Kasumi-1 (cell line): ENCODE measurements around the gene CERS5.

ENCODE experiments used
- DNase-seq, 2 experiments: peaks; one replicate each; lab custom pipeline; 2025; lab: John Stamatoyannopoulos, UW

CERS5 gene

DNA sequence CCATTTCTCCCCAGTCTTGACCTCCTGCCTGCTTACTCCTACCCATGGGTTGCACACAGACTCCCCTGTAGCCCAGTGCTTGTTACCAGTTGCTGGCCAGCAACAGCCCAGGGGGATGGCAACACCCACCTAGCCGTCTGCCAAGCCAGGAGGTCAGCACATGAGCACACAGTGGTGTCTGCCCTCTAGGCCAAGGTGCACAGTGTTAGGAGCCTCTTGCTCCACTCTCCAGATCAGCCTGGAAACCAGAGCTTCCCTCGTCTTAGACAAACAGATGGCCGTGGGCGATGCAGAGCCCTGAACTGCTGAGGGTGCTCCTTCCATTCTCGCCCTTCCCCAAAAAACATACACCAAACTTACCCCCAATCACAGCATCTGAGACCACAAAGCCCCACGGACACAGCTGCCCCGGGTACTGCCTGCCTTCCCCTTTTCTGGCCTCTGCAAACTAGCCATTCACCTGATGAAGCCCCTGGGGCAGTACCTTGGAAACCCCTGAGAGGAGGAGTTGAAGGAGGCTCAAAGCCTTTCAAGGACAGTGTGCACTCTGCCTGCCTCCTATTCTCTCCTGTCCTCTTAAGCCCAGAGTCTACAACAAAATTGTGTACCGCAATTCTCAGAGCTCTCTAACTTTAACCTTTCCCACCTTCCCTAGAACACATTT, 64.4 kb downstream of the CERS5 start:
- DNase-seq = no peak

DNA sequence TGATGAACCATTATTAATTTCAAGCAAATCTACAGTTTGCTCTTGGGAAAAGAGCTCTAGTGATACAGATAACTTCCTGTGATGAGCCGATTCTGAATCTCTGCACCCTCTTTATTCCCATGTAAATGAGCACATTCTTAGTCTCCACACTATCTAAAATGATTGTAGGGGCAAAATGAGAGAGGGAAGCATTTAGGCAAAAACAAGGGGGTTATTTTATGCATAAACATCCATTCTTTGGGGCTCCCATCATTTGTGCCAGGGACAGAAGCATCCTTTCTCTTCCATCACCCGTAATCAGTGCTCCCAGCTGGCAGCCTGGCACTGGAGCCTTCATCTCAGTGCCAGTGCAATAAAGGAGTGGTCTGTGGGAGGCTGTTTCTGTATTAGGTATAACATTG, 65.0 kb downstream of the CERS5 start:
- DNase-seq = no peak

DNA sequence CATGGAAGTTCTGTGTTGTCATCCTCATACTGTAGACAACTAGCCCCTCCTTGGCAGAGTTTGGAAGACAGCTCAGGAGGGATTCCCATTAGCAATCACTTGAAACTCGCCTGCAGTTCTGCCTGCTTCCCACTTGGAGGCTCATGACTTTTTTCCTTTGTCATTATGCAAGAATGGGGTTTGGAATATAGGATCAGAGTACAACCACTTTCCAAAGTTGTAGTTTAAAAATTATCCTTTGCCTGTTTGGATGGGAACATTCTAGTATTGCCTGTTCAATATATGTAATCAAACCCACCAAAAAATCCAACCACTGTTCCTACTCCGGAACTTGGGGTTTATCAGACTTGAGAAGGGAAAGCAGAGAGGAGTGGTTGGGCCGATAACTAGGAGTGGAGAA, 65.5 kb downstream of the CERS5 start:
- peak; percentile 12 to 45 for DNase-seq

DNA sequence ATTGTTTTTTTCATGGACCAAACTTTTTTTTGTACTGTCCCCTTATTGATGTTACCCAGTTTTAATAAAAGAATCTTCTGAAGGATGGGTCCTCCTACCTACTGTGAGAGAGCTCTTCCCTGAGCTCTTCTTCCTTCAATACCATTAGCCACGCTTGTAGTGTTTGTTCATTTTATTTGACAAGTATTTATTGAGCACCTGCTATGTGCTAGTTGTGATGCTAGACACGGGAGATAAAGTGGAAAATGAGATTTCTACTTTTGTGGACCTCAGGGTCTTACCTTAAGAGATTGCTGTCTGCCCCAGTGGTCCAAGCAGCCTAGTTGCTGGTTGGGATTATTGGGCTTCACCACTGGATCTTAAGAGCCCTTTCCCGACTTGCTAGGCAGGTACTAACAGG, 66.6 kb downstream of the CERS5 start:
- DNase-seq = no peak

DNA sequence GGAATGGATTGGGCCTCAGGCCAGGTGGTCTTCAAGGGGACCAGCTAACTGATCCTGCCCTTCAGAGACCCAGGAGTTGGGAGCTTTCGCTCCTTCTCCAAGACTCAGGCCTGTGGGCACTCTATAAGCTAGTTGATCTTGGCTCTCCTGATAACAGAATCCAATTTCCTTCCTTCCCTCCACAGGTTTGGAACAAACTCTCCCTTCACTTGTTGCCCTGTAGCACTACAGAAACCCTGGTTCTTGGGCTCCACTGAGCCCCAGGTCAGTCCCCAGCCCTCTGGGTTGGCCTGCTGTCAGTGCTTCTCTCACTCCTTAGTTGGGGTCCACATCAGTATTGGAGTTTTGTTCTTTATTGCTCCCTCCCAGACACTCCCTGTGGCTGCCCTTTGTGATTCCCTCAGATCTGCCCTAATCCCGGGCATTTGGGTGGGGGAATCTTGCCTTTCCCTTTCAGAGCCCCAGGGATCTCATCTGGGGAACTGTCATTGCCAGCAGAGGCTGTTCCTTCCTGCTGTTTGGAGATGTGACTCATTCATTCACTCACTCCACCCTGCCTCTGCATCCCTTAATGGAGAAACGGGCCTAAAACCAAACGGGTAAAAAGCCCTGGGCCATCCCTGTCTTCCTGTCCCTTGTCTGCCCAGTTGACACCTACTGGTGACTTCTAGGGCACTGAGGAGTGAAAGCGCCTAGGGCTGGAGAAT, 67.7 kb downstream of the CERS5 start:
- DNase-seq = no peak

DNA sequence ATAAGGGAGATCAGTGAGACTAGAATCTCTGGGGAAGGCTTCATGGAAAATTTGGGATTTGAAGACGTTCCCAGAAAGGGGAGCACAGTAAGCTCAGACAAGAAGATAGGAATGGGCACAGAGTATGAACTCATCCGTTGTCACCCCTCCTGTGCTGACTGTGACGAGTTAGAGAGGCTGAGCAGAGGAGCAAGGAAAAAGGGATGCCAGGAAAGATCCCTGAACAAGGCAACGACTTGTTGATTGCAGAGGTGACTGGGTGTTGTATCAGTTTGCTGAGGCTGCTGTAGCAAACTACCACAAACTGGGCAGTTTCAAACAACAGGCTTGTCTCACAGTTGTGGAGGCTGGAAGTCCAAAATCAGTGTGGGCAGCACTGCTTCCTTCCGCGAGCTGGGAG, 69.2 kb downstream of the CERS5 start:
- no peak for DNase-seq

DNA sequence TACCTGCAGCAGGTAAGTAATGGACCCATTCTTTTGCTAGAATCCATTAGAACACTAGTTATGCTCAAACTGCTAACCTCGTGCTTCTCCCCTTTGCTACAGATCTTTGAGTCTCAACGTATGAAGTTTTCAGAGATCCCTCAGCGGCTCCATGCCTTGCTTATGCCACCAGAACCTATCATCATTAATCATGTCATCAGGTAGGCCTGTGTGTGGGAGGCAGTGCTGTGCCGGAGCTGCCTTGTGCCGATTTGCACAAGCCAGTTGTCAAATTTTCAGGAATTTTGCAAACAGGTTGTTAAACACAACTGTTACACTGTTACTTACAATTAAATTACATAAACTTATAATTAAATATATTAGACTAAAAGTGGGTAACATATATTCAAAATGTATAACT, 76.8 kb downstream of the CERS5 start:
- no peak for DNase-seq

DNA sequence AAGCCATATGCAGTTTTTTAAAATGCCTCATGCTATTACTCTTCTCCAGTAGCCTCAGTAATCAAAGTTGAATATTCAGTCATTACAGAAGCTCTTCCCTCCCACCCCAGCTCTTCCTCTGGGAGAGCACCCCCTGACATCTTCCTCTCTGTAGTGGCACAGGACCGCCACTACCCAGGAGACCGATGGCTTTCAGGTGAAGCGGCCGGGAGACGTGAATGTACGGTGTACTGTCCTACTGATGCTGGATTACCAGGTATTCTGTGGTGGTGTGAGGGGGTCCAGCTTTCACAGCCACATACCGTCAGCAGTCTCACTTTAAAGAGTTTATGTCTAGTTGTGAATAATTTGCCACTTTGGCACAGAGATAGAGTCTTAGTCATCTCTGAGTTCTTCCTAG, 77.4 kb downstream of the CERS5 start:
- DNase-seq = no peak

DNA sequence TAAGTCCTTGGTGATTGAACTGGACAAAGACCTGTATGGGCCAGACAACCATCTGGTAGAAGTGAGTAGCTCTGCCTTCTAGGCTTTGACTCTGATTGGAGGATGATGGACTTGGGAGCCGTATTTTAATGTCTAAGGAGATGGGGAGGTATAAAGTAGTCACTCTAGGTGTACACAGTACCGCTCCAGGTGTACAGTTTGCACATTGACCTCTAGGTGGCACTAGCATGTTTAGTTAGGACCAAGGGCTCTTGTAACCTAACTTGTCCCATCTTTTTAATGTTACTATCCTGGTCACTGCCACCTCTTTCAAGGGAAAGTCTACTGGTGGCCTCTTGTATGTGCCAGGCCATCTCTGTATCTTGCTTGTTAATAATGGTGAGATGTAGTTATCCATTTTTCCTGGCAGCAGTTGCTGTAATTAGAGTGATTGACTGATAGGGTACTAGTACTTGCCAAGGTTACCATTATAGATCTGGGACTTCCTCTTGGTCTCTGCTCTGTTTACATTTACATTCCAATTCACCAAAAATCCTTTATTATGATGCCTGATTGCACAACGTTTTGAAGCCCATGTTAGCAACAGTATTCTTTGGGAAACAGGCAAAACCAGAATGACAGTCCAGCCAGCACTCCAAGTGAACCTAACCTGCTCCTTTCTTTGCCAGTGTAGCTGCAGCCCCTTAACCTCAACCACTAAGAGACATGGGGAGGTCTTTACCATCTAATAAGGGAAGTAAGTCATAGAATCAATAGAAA, 78.4 kb downstream of the CERS5 start:
- peak; percentile 35 to 69 for DNase-seq

DNA sequence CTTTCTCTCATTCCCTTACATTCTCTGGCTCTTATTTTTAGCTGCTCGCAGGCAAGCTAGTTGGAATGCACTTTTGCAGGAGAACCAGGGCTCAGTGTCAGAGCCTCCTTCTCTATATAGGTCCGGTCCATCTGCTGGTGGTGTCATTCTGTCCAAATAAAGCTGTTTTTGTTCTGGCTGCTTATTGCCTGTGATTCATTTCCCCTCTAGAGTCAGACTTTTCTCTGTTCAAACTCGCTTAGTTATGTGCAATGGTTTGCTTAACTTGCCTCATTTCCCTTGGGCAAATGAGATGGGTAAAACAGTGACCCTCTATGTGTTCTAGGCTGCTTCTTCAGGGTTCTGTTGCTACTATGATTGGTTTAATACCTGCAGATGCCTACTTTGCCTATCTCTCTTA, 79.2 kb downstream of the CERS5 start:
- no peak for DNase-seq

DNA sequence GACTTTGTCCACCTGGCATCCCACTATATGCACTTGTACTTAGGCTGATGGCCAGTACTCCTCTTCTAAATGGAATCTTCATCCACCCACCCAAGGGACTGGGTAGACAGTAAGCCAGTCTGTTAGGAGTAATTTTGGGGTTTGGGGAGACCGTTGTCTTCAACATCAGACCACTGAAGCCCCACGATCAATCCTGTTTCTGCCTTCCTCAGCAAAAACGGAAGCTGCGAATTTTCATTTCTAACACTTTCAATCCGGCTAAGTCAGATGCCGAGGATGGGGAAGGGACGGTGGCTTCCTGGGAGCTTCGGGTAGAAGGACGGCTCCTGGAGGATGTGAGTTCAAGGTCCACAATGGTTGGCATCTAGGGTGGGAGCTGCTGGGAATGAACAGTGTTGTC, 80.0 kb downstream of the CERS5 start:
- no peak for DNase-seq

DNA sequence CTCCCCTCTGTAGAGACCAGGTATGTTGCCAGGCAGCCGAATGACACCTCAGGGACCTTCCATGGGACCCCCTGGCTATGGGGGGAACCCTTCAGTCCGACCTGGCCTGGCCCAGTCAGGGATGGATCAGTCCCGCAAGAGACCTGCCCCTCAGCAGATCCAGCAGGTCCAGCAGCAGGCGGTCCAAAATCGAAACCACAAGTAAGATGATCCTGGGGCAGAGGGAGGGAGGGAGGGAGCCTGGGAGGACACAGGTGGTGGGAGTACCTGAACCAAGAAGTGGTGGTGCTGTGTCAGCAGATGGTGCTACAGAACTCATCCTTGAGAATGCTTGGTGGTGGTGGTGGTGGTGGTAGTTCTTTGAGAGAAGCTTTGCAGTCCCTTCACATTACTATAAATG, 81.0 kb downstream of the CERS5 start:
- DNase-seq = no peak

DNA sequence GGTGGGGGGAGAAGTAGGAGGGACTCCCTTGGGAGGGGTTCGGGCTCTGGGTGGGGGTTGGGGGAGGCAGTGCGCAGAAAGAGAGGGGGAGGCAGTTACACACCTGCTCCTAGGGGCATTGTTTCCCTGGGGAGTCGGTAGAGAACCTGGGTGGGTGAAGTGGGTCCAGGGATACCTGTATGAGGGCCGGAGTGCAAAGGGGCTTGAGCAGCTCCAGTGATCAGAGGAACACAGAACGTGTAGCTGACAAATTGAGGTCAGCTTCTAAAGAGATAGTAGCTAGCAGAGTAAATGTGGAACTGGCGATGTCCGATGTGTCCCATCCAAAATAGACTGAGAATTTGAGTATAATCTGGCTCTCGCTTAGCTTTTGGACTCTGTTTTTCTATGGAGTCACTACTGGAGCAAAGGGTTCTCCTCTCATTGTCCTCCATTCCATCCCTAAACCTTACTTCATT, 81.5 kb downstream of the CERS5 start:
- DNase-seq = peak in 1 of 2 experiments; percentile 25

DNA sequence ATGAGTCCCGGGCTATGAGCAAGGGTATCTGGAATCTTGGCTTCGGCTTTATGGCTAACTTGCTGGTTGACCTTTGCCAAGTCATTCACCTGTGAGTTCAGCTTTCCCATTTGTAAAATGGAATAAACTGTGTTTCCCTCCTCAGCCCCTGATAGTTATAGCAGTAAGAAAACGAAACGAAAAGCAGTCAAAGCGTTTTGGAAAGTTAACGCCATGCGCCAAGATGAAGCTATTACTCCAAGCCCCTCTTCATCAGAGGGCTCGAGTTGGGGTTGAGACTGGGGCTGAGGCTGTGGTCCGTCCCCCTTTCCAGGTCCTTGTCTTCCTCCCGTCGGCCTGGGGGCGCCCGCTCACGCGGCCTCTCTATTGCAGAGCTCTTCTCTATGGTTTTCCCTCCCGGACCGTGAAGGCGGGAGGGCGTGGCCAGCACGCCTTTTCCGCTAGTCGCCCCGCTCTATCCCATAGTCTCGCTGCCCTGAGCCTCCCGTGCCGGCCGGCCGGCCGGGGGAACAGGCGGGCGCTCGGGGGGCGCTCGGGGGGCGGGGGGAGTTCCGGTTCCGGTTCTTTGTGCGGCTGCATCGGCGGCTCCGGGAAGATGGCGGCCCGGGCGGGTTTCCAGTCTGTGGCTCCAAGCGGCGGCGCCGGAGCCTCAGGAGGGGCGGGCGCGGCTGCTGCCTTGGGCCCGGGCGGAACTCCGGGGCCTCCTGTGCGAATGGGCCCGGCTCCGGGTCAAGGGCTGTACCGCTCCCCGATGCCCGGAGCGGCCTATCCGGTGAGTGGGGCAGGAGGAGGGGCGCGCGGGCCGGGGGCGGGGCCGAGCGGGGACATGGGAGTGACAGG, 82.2 kb downstream of the CERS5 start, which contains the start of gene SMARCD1:
SMARCD1 (plus strand) TSS at position 568 of the 840 bp plus-strand sequence; CDS start at position 596, 28 bp downstream.
- peak; percentile 91 to 97 for DNase-seq

DNA sequence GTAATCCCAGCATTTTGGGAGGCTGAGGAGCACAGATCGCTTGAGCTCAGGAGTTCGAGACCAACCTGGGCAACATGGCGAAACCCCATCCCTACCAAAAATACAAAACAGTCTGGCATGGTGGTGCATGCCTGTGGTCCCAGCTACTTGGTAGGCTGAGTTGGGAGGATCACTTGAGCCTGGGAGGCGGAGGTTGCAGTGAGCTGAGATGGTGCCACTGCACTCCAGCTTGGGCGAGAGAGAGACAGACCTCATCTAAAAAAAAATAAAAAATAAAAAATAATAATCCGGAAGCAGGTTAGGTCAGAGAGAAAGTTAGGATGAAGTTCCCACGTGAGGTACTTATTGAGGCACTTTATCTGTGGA, 82.8 kb downstream of the CERS5 start:
- DNase-seq = peak in 1 of 2 experiments; percentile 31

DNA sequence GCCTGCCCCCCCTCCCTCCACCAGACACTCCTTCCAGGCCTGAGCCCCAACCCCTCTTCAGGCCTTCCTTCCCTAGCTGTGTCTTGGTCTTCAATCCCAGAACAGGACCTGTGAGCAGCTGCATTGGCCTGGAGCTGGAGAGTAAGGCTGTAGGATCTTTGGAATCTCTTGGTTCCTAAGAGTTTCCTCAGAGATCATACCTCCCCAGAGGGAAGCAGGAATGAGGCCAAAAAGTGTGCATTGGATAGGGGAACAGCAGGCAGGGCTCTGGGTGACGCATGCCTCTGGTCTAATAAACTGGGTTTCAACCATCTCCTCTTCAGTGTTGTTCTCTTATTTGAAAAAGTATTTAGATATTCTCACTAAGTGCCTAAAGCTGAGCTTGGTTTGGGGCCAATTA, 83.9 kb downstream of the CERS5 start:
- no peak for DNase-seq

DNA sequence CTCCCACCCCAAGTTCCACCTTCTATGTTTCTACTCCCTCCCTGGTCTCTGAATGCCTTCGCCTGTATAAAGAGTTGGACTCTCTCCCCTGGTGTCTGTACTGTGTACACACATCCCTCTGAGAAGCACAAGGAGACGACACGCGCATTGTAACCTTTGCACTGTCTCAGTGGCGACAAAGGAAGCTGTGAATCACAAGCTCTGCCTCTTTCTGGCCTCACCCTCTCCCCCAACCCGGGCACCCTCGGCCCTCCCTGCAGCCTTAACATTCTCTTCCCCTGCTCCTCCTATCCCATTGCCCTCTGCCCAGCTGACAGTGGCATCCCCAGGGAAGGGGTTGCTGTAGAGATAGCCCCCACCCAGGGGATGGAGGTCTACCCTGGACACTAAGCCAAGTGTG, 84.5 kb downstream of the CERS5 start:
- DNase-seq = no peak

DNA sequence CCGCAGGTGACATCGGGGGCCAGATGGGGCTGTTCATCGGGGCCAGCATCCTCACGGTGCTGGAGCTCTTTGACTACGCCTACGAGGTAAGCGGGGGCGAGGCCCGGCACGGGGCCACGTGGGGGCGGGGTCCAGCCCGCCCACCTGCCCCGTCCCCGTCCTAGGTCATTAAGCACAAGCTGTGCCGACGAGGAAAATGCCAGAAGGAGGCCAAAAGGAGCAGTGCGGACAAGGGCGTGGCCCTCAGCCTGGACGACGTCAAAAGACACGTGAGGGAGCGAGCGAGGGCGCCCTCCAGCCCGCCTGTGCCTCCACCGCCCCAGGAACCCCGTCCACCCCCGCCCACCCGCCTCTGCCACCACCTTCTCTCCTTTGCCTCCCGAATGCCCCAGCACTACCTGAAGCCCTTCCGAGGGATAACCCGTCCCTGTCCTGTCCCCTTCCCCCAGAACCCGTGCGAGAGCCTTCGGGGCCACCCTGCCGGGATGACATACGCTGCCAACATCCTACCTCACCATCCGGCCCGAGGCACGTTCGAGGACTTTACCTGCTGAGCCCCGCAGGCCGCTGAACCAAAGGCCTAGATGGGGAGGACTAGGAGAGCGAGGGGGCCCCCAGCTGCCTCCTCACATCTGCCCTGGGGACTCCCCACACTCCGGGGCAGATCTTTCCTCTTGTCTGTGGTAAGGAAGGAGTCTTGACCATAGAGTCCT, 85.9 kb downstream of the CERS5 start:
- DNase-seq = no peak

DNA sequence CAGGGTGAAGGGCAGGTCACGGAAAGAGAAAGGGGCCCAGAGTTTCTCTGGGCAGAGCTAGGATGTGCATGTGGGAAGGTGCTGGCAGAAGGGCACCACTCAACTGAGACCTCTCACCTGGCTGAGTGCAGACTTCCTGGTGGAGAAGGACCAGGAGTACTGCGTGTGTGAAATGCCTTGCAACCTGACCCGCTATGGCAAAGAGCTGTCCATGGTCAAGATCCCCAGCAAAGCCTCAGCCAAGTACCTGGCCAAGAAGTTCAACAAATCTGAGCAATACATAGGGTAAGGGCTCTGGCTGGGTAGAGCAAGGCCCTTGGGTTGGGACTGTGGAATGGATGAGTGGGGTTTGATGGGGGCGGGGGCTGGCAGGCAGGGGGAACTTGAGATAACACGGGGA, 87.4 kb downstream of the CERS5 start:
- no peak for DNase-seq
